ENCODE measurements around the gene PREB. TPM values are rescaled to one million over a fixed set of nuclear protein-coding genes. Genes with fewer than 3 reads are reported as not detected.

PREB gene
- total RNA-seq, 6 experiments from 2014 or later, result 43.4 to 50.7 (median 46.4) TPM

- Mint-ChIP-seq H3K27ac (no peak overlapping the region), H3K9me3 (no peaks in the 10 kb centered on the region; the same call in none of the 2 replicates), H3K27me3 (ENCODE audit: insufficient read depth) (peaks cover 40% of the 10 kb centered on the region), H3K36me3 (ENCODE audit: low read depth) (no peaks in the 10 kb centered on the region), H3K4me3 (no peak overlapping the region), H3K4me1 (ENCODE audit: low read depth) (no peaks in the 10 kb centered on the region)
- no peak for TF ChIP-seq CTCF (IDR thresholded peaks at IDR 0.05)
- no peak for DNase-seq
These were observed 8.8 kb upstream of the PREB start for GRCh38 chr2:27143285-27143684.

GRCh38 chr2:27139310-27139709 is 4.9 kb upstream of the PREB start, which contains the start of gene PRR30:
Gene PRR30 (minus strand): TSS chr2:27139410. CDS start chr2:27138329, 1,081 bp downstream.
- no peaks in the 10 kb centered on the region for H3K4me1 Mint-ChIP-seq (ENCODE audit: low read depth)
- H3K27me3 Mint-ChIP-seq (ENCODE audit: insufficient read depth), result peaks cover 21% of the 10 kb centered on the region
- no peak for TF ChIP-seq CTCF (IDR thresholded peaks at IDR 0.05)
- no peak for DNase-seq
- H3K36me3 Mint-ChIP-seq (ENCODE audit: low read depth), result no peaks in the 10 kb centered on the region
- no peak within 1 kb of the TSS for H3K4me3 Mint-ChIP-seq
- no peak within 1 kb of the TSS for H3K27ac Mint-ChIP-seq
- no peaks in the 10 kb centered on the region; the same call in none of the 2 replicates for H3K9me3 Mint-ChIP-seq

GRCh38 chr2:27138111-27138510 is 3.7 kb upstream of the PREB start:
- H3K27me3 Mint-ChIP-seq (ENCODE audit: insufficient read depth), result peaks cover 16% of the 10 kb centered on the region
- no peaks in the 10 kb centered on the region; the same call in 1 of the 2 replicates for H3K9me3 Mint-ChIP-seq
- no peak for DNase-seq
- H3K36me3 Mint-ChIP-seq (ENCODE audit: low read depth), result no peaks in the 10 kb centered on the region; the same call in 1 of the 2 replicates
- no peak overlapping the region for H3K4me3 Mint-ChIP-seq
- no peak overlapping the region for H3K27ac Mint-ChIP-seq
- TF ChIP-seq CTCF (IDR thresholded peaks at IDR 0.05), result no peak
- peaks cover 8% of the 10 kb centered on the region for H3K4me1 Mint-ChIP-seq (ENCODE audit: low read depth)

- H3K27ac Mint-ChIP-seq, result no peak overlapping the region
- no peak for TF ChIP-seq CTCF (IDR thresholded peaks at IDR 0.05)
- H3K4me1 Mint-ChIP-seq (ENCODE audit: low read depth), result peaks cover 13% of the 10 kb centered on the region
- H3K4me3 Mint-ChIP-seq, result no peak overlapping the region
- no peaks in the 10 kb centered on the region; the same call in 1 of the 2 replicates for H3K36me3 Mint-ChIP-seq (ENCODE audit: low read depth)
- no peak for DNase-seq
- H3K27me3 Mint-ChIP-seq (ENCODE audit: insufficient read depth), result peaks cover 11% of the 10 kb centered on the region
- no peaks in the 10 kb centered on the region for H3K9me3 Mint-ChIP-seq
These were observed 3.0 kb upstream of the PREB start for GRCh38 chr2:27137322-27137935.

GRCh38 chr2:27136751-27137150 is 2.3 kb upstream of the PREB start:
- peaks cover 13% of the 10 kb centered on the region for H3K4me1 Mint-ChIP-seq (ENCODE audit: low read depth)
- H3K4me3 Mint-ChIP-seq, result no peak overlapping the region
- no peaks in the 10 kb centered on the region; the same call in 1 of the 2 replicates for H3K36me3 Mint-ChIP-seq (ENCODE audit: low read depth)
- H3K27ac Mint-ChIP-seq, result no peak overlapping the region
- H3K27me3 Mint-ChIP-seq (ENCODE audit: insufficient read depth), result peaks cover 9% of the 10 kb centered on the region
- TF ChIP-seq CTCF (IDR thresholded peaks at IDR 0.05), result no peak
- DNase-seq, result no peak
- no peaks in the 10 kb centered on the region for H3K9me3 Mint-ChIP-seq
